Keratinocyte (primary cell): ENCODE measurements around the gene HOXD1. TPM values are rescaled to one million over a fixed set of nuclear protein-coding genes. Genes with fewer than 3 reads are reported as not detected.

Experiments
- DNase-seq: peaks from one replicate; pipeline ENCODE4 v3.0.0-alpha.2; 2011; ENCODE audit warnings: low read depth, missing footprints, low spot score
- FAIRE-seq: peaks from 2 replicates; lab custom pipeline; 2011; peaks lifted over from hg19 to GRCh38; lab: Jason Lieb, UNC
- H2AFZ ChIP-seq: 2 replicates; pipeline ENCODE4 v1.6.0; 2012; ENCODE audit warnings: low read length, control low read depth, inconsistent platforms; ENCODE audit not compliant: control insufficient read depth
- H3K27ac ChIP-seq: 2 replicates; pipeline ENCODE4 v1.5.1; 2011; ENCODE audit warnings: low read length; ENCODE audit not compliant: control insufficient read depth, insufficient read depth
- H3K27me3 ChIP-seq: 3 replicates; pipeline ENCODE4 v1.6.0; 2011; ENCODE audit warnings: low read length; ENCODE audit not compliant: control insufficient read depth, insufficient read depth; ENCODE audit errors: extremely low read depth
- H3K36me3 ChIP-seq, 2 experiments: 2 replicates in 1 of 2; 3 replicates in 1 of 2; pipeline ENCODE4 v1.5.1; 2011; ENCODE audit warnings: low read length in 2 of 2, mild to moderate bottlenecking in 1 of 2; ENCODE audit not compliant: control insufficient read depth in 2 of 2, insufficient read depth in 2 of 2; ENCODE audit errors: extremely low read depth in 1 of 2
- H3K4me1 ChIP-seq: 3 replicates; pipeline ENCODE4 v1.5.1; 2011; ENCODE audit warnings: low read length; ENCODE audit not compliant: control insufficient read depth, insufficient read depth; ENCODE audit errors: extremely low read depth
- H3K4me2 ChIP-seq: 3 replicates; pipeline ENCODE4 v1.6.0; 2011; ENCODE audit warnings: low read depth, low read length; ENCODE audit not compliant: control insufficient read depth, insufficient read depth; ENCODE audit errors: extremely low read depth
- H3K4me3 ChIP-seq, 3 experiments: fragments of 200-600 bp in 1 of 3; sonication (generic) in 1 of 3; 2 replicates in 2 of 3; 3 replicates in 1 of 3; pipeline ENCODE4 v1.5.1; 2011 to 2016; ENCODE audit warnings: low read length in 3 of 3, mild to moderate bottlenecking in 3 of 3, control low read depth in 2 of 3, inconsistent platforms in 1 of 3, low read depth in 1 of 3, mixed read lengths in 1 of 3, mixed run types in 1 of 3, moderate library complexity in 1 of 3; ENCODE audit not compliant: control insufficient read depth in 2 of 3, insufficient read depth in 2 of 3; ENCODE audit errors: extremely low read depth in 1 of 3
- H3K79me2 ChIP-seq: 2 replicates; pipeline ENCODE4 v1.6.0; 2012; ENCODE audit warnings: low read length; ENCODE audit not compliant: control insufficient read depth, insufficient read depth
- H3K9ac ChIP-seq: 3 replicates; pipeline ENCODE4 v1.6.0; 2011; ENCODE audit warnings: low read length; ENCODE audit not compliant: control insufficient read depth, insufficient read depth; ENCODE audit errors: extremely low read depth
- H3K9me1 ChIP-seq: 3 replicates; pipeline ENCODE4 v1.6.0; 2011; ENCODE audit warnings: low read length; ENCODE audit not compliant: control insufficient read depth, insufficient read depth; ENCODE audit errors: extremely low read depth
- H3K9me3 ChIP-seq: 2 replicates; pipeline ENCODE4 v1.5.1; 2012; ENCODE audit warnings: low read depth, low read length; ENCODE audit not compliant: control insufficient read depth
- H4K20me1 ChIP-seq: 3 replicates; pipeline ENCODE4 v1.6.0; 2011; ENCODE audit warnings: low read length; ENCODE audit not compliant: control insufficient read depth, insufficient read depth; ENCODE audit errors: extremely low read depth
- EZH2 ChIP-seq: IDR thresholded peaks from one replicate; pipeline ENCODE4 v1.6.1; 2012; ENCODE audit warnings: inconsistent platforms, mild to moderate bottlenecking, low read length, moderate library complexity
- dilution Hi-C: fragments of 300-500 bp; cut with MboI; formaldehyde crosslinking; loops from one replicate; pipeline ENCODE4 v1.7.0; 2020; ENCODE audit warnings: low sequenced_read_pairs; ENCODE audit not compliant: extremely low pct_ligation_motif_present
- polyA plus RNA-seq, 5 experiments: library from polyadenylated mRNA; depleted of rRNA in 3 of 5; stranded (reverse) in 3 of 5; stranded (forward) in 1 of 5; unstranded in 1 of 5; fragments of >200 nt; gene quantifications; 1 replicate in 1 of 5; 2 replicates in 3 of 5; 3 replicates in 1 of 5; pipeline versions ENCODE4 v1.2.1 to v1.2.3, GENCODE V29; 2011 to 2012; ENCODE audit warnings: missing spikeins in 2 of 5, low read depth in 1 of 5, low replicate concordance in 1 of 5
- TF ChIP-seq, protein P1 (sequence below), 3 experiments: IDR thresholded peaks in 1 of 3; conservative IDR thresholded peaks in 1 of 3; optimal IDR thresholded peaks in 1 of 3; 2 replicates in 2 of 3; 3 replicates in 1 of 3; pipeline versions ENCODE3 to v1.5.1; 2011; ENCODE audit warnings: low read length in 3 of 3, mild to moderate bottlenecking in 3 of 3, moderate library complexity in 2 of 3, control low read depth in 1 of 3, inconsistent platforms in 1 of 3; ENCODE audit not compliant: insufficient read depth in 2 of 3; ENCODE audit errors: extremely low read depth in 1 of 3

The HOXD1 gene
- polyA plus RNA-seq, 1 donor (not counting 4 experiments of a cell fraction or from before 2014, with no cell fraction given): not detected

DNA sequence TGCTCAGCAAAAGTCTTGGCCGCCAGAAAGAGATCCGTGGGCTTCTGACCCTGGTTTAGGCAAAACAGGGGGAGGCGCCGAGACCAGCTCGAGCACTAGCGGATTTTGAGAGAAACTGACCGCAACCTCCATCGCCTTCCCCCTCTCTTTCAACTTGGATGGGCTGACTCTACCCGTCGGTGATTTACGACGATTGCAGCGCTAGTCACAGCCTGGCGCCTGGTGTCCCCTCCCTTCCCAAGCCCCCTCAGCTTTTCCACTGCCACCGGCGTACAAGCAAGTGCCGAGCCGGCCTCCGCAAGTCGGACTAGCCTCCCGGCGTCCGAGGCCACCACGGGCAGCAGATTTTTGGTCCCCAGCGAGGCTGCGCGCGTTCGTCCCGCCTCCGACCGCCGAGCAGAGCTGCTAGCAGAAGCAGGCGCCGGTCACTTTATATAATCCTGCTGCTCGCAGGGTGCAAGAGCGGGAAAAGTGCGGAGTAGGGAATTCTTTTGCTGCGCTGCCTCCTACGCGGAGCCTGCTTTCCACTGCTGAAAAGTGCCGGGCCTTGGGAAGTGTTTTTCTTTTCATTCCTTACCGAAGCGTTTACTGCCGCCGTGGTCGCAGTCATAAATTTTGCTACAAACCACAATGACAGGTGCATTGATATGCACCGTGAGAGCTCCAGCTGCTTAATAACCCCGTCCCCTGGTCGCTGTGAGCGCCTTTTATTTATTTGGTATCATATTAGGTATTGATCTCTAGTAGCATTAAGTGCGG lies 23.7 kb upstream of the HOXD1 start:
- H3K4me1 ChIP-seq: no peaks in the 10 kb centered on the region
- no peak overlapping the region for H2AFZ ChIP-seq
- H3K9me1 ChIP-seq: no peaks in the 10 kb centered on the region
- no peak overlapping the region for H3K9ac ChIP-seq
- DNase-seq (no peak), FAIRE-seq (no peak)
- dilution Hi-C loops: loop anchor here (25.0 kb wide), 1 partner anchor 473 kb away; no protein-coding TSS in a partner anchor
- H3K4me2 ChIP-seq: no peak overlapping the region
- no peaks in the 10 kb centered on the region for H3K36me3 ChIP-seq
- no peaks in the 10 kb centered on the region for H3K79me2 ChIP-seq
- H3K4me3 ChIP-seq: no peak overlapping the region
- TF ChIP-seq, protein P1, sequence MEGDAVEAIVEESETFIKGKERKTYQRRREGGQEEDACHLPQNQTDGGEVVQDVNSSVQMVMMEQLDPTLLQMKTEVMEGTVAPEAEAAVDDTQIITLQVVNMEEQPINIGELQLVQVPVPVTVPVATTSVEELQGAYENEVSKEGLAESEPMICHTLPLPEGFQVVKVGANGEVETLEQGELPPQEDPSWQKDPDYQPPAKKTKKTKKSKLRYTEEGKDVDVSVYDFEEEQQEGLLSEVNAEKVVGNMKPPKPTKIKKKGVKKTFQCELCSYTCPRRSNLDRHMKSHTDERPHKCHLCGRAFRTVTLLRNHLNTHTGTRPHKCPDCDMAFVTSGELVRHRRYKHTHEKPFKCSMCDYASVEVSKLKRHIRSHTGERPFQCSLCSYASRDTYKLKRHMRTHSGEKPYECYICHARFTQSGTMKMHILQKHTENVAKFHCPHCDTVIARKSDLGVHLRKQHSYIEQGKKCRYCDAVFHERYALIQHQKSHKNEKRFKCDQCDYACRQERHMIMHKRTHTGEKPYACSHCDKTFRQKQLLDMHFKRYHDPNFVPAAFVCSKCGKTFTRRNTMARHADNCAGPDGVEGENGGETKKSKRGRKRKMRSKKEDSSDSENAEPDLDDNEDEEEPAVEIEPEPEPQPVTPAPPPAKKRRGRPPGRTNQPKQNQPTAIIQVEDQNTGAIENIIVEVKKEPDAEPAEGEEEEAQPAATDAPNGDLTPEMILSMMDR (optimal IDR thresholded peaks at IDR 0.05 in 1 of 3, IDR thresholded peaks at IDR 0.05 in 1 of 3, conservative IDR thresholded peaks at IDR 0.05 in 1 of 3; ENCODE audit: extremely low read depth in 1 of 3, insufficient read depth in 2 of 3, low read length in 3 of 3): no peak
- TF ChIP-seq EZH2: peak; percentile 33
- H3K27ac ChIP-seq: no peak overlapping the region
- peaks cover 2% of the 10 kb centered on the region for H3K9me3 ChIP-seq
- peaks cover 76% of the 10 kb centered on the region for H3K27me3 ChIP-seq
- no peaks in the 10 kb centered on the region for H4K20me1 ChIP-seq

DNA sequence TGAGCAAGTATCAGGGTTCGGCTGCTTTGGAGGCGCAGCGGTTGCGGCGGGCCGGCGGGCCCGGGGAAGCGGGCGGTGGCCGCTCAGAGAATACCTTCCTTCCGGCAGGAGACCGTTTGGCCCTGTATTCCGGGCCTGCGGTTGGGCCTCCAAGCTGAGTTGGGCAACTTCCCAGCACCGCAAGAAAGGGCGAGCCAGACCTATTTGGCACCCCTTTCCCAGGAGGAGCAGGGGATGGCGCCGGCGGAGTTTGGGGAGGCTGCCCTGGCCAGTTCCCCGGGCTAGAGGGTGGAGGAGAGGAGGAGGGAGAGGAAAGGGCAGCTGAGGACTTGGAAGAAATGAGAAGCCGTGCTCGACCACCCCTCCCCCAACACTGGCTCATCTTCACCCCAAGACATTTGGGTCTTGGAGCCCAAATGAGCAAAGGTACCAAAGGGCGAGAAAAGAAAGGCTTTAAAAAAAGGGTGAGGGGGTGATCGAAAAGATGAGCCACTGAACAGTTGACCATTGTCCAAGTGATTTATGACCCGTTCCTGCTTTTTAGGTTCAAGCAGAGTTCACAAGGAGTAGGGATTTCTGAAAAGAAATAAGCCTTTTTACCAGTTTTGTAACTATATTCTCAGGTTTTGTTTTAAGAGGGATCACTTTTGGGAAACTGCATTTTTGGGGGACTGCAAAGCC lies 23.0 kb upstream of the HOXD1 start:
- Histone ChIP-seq H3K4me3 (no peak overlapping the region), H3K27me3 (peaks cover 74% of the 10 kb centered on the region), H2AFZ (no peak overlapping the region), H3K4me1 (no peaks in the 10 kb centered on the region), H3K9me1 (no peaks in the 10 kb centered on the region), H3K27ac (no peak overlapping the region), H3K9ac (no peak overlapping the region), H3K79me2 (no peaks in the 10 kb centered on the region), H3K36me3 (no peaks in the 10 kb centered on the region), H4K20me1 (no peaks in the 10 kb centered on the region), H3K4me2 (no peak overlapping the region), H3K9me3 (peaks cover 2% of the 10 kb centered on the region)
- dilution Hi-C loops: loop anchor here (25.0 kb wide), 1 partner anchor 472 kb away; no protein-coding TSS in a partner anchor
- no peak for TF ChIP-seq EZH2
- TF ChIP-seq, protein P1 (optimal IDR thresholded peaks at IDR 0.05 in 1 of 3, IDR thresholded peaks at IDR 0.05 in 1 of 3, conservative IDR thresholded peaks at IDR 0.05 in 1 of 3; ENCODE audit: extremely low read depth in 1 of 3, insufficient read depth in 2 of 3, low read length in 3 of 3): no peak
- no peak for FAIRE-seq
- DNase-seq: no peak
